GM12891 (cell line): ENCODE results near the gene ZNF708.

ENCODE experiments used
- PAX5 ChIP-seq: IDR thresholded peaks from 2 replicates; pipeline ENCODE4 v1.6.1; 2011; ENCODE audit warnings: low read length, moderate library complexity, mild to moderate bottlenecking; ENCODE audit not compliant: insufficient read depth, severe bottlenecking
- POLR2A ChIP-seq: IDR thresholded peaks from 2 replicates; pipeline ENCODE4 v1.6.1; 2011; ENCODE audit warnings: low read depth, low read length, control low read depth
- POLR2AphosphoS5 ChIP-seq: IDR thresholded peaks from 2 replicates; pipeline ENCODE4 v1.6.1; 2011; ENCODE audit warnings: low read depth, low read length, control low read depth
- SPI1 ChIP-seq: IDR thresholded peaks from 2 replicates; pipeline ENCODE4 v1.6.1; 2011; ENCODE audit warnings: low read depth, low read length, control low read depth
- TAF1 ChIP-seq: IDR thresholded peaks from 2 replicates; pipeline ENCODE4 v1.6.1; 2011; ENCODE audit warnings: low read depth, low read length, control low read depth

- no peak for TF ChIP-seq POLR2AphosphoS5
- no peak for TF ChIP-seq POLR2A
- TF ChIP-seq TAF1, result no peak
- no peak for TF ChIP-seq SPI1
- no peak for TF ChIP-seq PAX5
Observed at GRCh38 chr19:21314676-21315075, 14.5 kb downstream of the ZNF708 start.
